GM19324 (cell line): Measurements from ENCODE around the gene BAZ1A.
"Not testable (repeated sequence)": the region's sequence is repeated elsewhere in the genome, so short reads cannot be mapped to it uniquely, and the experiment has no call there.

ENCODE experiments used
- ATAC-seq: cut with Tn5 transposase; IDR thresholded peaks from one replicate; pipeline ENCODE4 v1.9.1; 2021; ENCODE audit warnings: mild to moderate bottlenecking, moderate library complexity; ENCODE audit not compliant: unreplicated experiment, low FRiP score

Gene BAZ1A

GRCh38 chr14:34863844-34864243, 11.3 kb downstream of the BAZ1A start:
- ATAC-seq: no peak

- no peak for ATAC-seq
Measured at GRCh38 chr14:34858765-34859164, 16.4 kb downstream of the BAZ1A start.

- no peak for ATAC-seq
Measured at GRCh38 chr14:34857689-34858449, 17.3 kb downstream of the BAZ1A start.

- no peak for ATAC-seq
Measured at GRCh38 chr14:34853041-34853440, 22.1 kb downstream of the BAZ1A start.

- no peak for ATAC-seq
Measured at GRCh38 chr14:34851395-34851794, 23.8 kb downstream of the BAZ1A start.

DNA sequence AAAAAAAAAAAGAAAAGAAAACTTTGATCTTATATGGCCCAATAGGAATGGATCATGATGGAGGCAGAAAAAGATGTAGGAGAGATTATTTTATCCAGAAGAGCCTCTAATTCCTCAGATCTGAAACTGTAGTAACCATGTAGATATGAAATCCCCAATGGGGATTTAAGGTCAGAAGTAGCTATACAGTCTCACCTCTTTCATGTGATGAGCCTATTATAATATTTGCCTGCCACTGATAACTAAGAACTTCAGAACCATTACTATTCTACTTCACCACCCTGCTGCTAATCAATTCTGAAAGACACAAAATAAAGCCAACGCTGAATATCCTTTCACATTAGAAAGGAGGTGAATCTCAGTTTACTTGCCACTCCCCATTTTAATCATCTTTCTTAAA, 29.3 kb downstream of the BAZ1A start:
- ATAC-seq: no peak

GRCh38 chr14:34843011-34843554, 32.1 kb downstream of the BAZ1A start:
- no peak for ATAC-seq

GRCh38 chr14:34837801-34838322, 37.3 kb downstream of the BAZ1A start:
- no peak for ATAC-seq

- ATAC-seq: no peak
Measured at GRCh38 chr14:34835312-34835711, 39.8 kb downstream of the BAZ1A start.

DNA sequence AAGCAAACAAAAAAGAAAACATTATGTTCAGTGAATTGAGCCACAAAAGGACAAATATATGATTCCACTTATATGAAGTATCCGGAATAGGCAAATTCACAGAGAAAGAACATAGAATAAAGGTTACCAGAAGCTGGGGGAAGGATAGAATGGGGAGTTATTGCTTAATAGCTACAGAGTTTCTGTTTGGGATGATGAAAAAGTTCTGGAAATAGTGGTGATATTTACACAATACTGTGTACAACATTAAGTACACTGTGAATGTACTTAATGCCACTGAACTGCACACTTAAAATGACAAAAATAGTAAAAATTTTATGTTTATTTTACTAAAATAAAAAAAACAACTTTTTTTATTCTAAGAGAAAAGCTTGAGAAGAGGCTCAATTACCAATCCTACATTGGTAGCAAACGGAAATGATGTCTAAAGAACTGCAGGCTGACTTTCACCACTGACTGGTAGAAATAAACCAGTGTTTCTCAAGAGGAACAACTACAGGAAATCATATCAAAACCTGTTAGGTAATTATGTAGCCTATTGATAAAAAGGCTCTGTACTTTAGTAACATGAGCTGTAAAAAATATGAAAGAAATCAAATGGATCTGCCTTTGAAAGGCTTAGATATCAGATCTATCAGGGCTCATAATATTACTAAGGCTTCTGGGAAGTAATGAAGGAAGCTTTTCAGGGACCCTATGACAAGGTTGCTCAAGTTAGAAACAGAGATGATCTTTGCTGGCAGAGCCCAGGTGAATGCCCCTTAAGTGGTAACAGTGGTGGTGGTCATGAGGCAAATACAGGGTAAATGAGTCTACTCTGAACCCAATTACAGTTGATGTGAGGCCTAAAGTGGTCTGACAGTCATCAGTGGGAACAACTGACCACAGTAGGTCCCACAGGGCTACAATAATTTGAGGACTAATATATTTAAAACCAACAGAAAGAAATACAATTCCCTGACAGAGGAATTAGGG, 41.3 kb downstream of the BAZ1A start:
- ATAC-seq: no peak

DNA sequence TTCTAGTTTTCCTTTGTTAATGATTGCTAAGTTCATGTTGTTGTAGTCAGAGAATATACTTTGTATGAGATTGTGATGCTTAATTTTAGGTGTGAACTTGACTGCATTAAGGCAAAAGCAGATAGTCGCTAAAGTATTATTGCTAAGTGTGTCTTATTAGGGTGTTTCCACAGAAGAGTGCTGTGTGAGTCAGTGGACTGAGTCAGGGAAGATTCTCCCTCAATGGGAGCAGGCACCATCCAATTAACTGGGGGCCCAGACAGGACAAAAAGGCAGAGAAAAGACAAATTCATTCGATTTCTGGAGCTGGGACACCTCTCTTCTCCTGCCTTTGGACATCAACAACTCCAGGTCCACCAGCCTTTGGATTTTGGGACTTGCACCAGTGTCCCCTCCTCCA, 48.5 kb downstream of the BAZ1A start:
- ATAC-seq: no peak

DNA sequence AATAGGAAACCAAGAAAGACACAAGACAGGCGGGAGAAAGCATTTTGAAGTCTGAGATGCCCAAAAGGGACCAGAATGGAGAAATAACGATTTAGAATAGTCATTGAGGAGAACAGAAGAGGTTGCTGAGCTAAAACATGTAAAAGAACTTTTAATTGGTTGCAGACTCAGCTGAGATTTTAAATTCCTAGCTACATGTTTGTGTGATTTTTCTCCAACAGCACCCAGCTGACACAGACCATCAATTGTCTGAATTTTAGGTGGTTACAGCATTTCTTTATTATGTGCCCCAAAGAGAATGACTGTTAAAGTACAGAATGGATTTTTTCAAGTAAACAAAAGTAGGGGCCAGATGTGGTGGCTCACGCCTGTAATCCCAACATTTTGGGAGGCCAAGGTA, 50.3 kb downstream of the BAZ1A start:
- ATAC-seq: no peak

- ATAC-seq: no peak
Measured at GRCh38 chr14:34824256-34824655, 50.9 kb downstream of the BAZ1A start.

- ATAC-seq: no peak
Measured at GRCh38 chr14:34817768-34818167, 57.4 kb downstream of the BAZ1A start.

DNA sequence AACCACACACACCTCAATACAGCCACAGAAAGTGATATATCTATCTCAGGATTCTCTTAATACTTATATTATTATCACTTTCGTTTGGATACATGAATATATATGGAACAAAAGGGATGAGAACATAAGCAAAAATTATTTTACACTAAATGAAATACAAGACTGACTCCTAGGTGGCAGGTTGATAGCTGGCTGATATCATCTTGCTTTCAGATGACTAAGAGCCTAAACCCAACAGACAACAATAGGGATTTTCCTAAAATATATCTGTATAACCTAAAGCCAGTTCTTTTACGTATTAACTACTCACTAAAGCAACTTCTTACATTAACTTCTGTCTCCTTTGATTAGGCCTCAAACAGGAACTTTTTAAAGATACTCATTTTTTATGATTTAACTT, 65.1 kb downstream of the BAZ1A start:
- ATAC-seq: no peak

GRCh38 chr14:34806257-34806656, 68.9 kb downstream of the BAZ1A start:
- no peak for ATAC-seq

DNA sequence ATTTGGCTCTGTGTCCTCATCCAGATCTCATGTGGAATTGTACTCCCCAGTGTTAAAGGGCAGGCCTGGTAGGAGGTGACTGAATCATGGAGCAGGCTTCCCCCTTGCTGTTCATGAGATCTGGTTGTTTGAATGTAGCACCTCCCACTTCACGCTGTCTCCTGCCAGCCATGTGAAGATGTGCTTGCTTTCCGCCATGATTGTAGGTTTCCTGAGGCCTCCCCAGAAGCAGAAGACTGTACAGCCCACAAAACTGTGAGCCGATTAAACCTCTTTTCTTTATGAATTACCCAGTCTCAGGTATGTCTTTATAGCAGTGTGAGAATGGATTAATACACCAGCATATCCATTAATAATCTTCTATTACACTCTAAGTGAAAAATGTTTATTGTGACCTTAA, 70.2 kb downstream of the BAZ1A start:
- ATAC-seq: no peak

DNA sequence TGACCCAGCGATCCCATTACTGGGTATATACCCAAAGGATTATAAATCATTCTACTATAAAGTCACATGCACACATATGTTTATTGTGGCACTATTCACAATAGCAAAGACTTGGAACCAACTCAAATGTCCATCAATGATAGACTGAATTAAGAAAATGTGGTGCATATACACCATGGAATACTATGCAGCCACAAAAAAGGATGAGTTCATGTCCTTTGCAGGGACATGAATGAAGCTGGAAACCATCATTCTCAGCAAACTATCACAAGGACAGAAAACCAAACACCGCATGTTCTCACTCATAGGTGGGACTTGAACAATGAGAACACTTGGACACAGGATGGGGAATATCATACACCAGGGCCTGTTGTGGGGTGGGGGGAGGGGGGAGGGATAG, 76.3 kb downstream of the BAZ1A start:
- ATAC-seq: not testable (repeated sequence)

DNA sequence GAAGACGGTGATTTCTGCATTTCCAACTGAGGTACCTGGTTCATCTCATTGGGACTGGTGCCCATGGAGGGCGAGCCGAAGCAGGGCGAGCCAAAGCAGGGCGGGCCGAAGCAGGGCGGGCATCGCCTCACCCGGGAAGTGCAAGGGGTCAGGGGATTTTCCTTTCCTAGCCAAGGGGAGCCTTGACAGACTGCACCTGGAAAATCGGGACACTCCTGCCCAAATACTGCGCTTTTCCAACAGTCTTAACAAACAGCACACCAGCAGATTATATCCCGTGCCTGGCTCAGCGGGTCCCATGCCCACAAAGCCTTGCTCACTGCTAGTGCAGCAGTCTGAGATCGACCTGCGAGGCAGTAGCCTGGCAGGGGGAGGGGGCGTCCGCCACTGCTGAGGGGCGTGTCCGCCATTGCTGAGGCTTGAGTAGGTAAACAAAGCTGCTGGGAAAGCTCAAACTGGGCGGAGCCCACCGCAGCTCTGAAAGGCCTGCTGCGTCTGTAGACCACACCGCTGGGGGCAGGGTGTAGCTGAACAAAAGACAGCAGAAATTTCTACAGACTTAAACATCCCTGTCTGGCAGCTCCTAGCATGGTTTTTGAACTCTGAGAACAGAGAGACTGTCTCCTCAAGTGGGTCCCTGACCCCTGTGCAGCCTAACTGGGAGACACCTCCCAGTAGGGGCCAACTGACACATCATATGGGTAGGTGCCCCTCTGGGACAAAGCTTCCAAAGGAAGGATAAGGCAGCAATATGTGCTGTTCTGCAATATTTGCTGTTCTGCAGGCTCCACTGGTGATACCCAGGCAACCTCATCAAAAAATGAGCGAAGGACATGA, 77.2 kb downstream of the BAZ1A start:
- ATAC-seq: no peak

GRCh38 chr14:34796902-34797301, 78.3 kb downstream of the BAZ1A start:
- no peak for ATAC-seq
